HEK293 (cell line): ENCODE results near the gene C12orf56.
A peak's percentile ranks its signal among the peaks of the same experiment; 100 is the strongest.

Experiments used
- REPIN1 ChIP-seq: fragments of 450-650 bp; formaldehyde crosslinking; IDR thresholded peaks from 2 replicates; pipeline ENCODE4 v1.5.1; 2017; ENCODE audit warnings: missing biosample characterization, missing genetic modification characterization, low read depth
- ZNF16 ChIP-seq: fragments of 450-650 bp; formaldehyde crosslinking; IDR thresholded peaks from 2 replicates; pipeline ENCODE4 v1.5.1; 2016; ENCODE audit warnings: low read depth, missing biosample characterization, missing genetic modification characterization
- ZNF174 ChIP-seq: fragments of 450-650 bp; formaldehyde crosslinking; IDR thresholded peaks from 2 replicates; pipeline ENCODE4 v1.5.0; 2017; ENCODE audit warnings: missing biosample characterization, mild to moderate bottlenecking, missing genetic modification characterization
- TF ChIP-seq, protein P1 (sequence below): fragments of 450-650 bp; formaldehyde crosslinking; IDR thresholded peaks from 2 replicates; pipeline ENCODE4 v1.5.1; 2016; ENCODE audit warnings: missing biosample characterization, missing genetic modification characterization
- TF ChIP-seq, protein P2 (sequence below): fragments of 450-650 bp; formaldehyde crosslinking; IDR thresholded peaks from 2 replicates; pipeline ENCODE4 v1.5.1; 2016; ENCODE audit warnings: missing biosample characterization, missing genetic modification characterization

DNA sequence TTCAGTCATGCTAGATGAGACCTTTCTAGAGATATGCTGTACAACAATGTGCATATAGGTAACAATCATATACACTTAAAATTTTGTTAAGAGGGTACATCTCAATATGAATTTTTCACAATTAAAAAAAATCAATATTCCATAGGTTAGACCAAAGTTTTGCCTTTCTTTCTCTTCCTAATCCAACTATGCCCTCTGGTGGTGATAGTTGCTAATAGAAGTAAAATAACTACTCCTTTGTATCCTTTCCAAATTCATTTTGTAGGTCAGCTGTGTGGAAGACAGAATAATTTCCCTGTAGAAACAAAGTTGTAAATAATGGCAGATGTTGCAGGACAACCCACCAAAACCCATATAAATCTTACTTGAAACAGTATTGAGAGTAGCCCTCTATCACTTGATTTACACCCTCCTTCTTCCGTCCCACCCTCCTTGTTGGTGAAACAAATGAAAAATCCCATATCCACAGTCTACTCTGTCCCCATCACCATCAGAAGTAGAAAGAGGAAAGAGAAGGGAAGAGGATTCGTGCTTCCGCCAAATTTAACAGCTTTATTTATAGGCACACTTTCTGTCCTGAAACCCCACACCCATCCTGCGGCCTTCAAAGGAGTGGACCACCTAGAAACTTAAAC, 134.3 kb downstream of the C12orf56 start:
- no peak for TF ChIP-seq ZNF174 (tag by site-specific recombination)
- TF ChIP-seq, protein P1, sequence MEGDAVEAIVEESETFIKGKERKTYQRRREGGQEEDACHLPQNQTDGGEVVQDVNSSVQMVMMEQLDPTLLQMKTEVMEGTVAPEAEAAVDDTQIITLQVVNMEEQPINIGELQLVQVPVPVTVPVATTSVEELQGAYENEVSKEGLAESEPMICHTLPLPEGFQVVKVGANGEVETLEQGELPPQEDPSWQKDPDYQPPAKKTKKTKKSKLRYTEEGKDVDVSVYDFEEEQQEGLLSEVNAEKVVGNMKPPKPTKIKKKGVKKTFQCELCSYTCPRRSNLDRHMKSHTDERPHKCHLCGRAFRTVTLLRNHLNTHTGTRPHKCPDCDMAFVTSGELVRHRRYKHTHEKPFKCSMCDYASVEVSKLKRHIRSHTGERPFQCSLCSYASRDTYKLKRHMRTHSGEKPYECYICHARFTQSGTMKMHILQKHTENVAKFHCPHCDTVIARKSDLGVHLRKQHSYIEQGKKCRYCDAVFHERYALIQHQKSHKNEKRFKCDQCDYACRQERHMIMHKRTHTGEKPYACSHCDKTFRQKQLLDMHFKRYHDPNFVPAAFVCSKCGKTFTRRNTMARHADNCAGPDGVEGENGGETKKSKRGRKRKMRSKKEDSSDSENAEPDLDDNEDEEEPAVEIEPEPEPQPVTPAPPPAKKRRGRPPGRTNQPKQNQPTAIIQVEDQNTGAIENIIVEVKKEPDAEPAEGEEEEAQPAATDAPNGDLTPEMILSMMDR (tag by site-specific recombination), result peak; percentile 18; the same call in 1 of the 2 replicates
- TF ChIP-seq, protein P2, sequence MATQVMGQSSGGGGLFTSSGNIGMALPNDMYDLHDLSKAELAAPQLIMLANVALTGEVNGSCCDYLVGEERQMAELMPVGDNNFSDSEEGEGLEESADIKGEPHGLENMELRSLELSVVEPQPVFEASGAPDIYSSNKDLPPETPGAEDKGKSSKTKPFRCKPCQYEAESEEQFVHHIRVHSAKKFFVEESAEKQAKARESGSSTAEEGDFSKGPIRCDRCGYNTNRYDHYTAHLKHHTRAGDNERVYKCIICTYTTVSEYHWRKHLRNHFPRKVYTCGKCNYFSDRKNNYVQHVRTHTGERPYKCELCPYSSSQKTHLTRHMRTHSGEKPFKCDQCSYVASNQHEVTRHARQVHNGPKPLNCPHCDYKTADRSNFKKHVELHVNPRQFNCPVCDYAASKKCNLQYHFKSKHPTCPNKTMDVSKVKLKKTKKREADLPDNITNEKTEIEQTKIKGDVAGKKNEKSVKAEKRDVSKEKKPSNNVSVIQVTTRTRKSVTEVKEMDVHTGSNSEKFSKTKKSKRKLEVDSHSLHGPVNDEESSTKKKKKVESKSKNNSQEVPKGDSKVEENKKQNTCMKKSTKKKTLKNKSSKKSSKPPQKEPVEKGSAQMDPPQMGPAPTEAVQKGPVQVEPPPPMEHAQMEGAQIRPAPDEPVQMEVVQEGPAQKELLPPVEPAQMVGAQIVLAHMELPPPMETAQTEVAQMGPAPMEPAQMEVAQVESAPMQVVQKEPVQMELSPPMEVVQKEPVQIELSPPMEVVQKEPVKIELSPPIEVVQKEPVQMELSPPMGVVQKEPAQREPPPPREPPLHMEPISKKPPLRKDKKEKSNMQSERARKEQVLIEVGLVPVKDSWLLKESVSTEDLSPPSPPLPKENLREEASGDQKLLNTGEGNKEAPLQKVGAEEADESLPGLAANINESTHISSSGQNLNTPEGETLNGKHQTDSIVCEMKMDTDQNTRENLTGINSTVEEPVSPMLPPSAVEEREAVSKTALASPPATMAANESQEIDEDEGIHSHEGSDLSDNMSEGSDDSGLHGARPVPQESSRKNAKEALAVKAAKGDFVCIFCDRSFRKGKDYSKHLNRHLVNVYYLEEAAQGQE (tag by site-specific recombination), result no peak
- no peak for TF ChIP-seq REPIN1
- TF ChIP-seq ZNF16 (tag by site-specific recombination), result no peak
